SK-N-SH treated with all-trans-retinoic acid at 6 μM for 48 hours (cell line): Measurements from ENCODE around the gene RBFA.

Experiments used
- ATAC-seq: fragments of 200-7000 bp; cut with Tn5 transposase; 3 replicates; pipeline ENCODE4 v1.9.1; 2020; ENCODE audit warnings: mild to moderate bottlenecking, moderate library complexity
- ARNTL ChIP-seq: fragments of 450-650 bp; formaldehyde crosslinking; IDR thresholded peaks from 2 replicates; pipeline ENCODE4 v1.5.0; 2020; ENCODE audit warnings: low read depth, mild to moderate bottlenecking, moderate library complexity, borderline replicate concordance
- BACH2 ChIP-seq: fragments of 250-450 bp; sonication (Bioruptor Pico); IDR thresholded peaks from 2 replicates; pipeline ENCODE4 v1.9.0; 2021; ENCODE audit warnings: mild to moderate bottlenecking, borderline replicate concordance
- CREB5 ChIP-seq: fragments of 250-450 bp; sonication (Bioruptor Pico); IDR thresholded peaks from 2 replicates; pipeline ENCODE4 v1.5.1; 2020; ENCODE audit warnings: low read depth, mild to moderate bottlenecking, moderate library complexity
- CSDC2 ChIP-seq: fragments of 250-450 bp; sonication (Bioruptor Pico); IDR thresholded peaks from 2 replicates; pipeline ENCODE4 v1.5.0; 2020; ENCODE audit warnings: mild to moderate bottlenecking, moderate library complexity
- CSRNP3 ChIP-seq: fragments of 250-450 bp; sonication (Bioruptor Pico); IDR thresholded peaks from 2 replicates; pipeline ENCODE4 v1.5.1; 2021; ENCODE audit warnings: mild to moderate bottlenecking, moderate library complexity
- ESRRG ChIP-seq: fragments of 250-450 bp; sonication (Bioruptor Pico); IDR thresholded peaks from 2 replicates; pipeline ENCODE4 v1.6.1; 2021; ENCODE audit warnings: mild to moderate bottlenecking
- GLIS3 ChIP-seq: fragments of 250-450 bp; sonication (Bioruptor Pico); IDR thresholded peaks from 2 replicates; pipeline ENCODE4 v1.5.0; 2020; ENCODE audit warnings: mild to moderate bottlenecking, moderate library complexity
- ISL1 ChIP-seq: fragments of 250-450 bp; sonication (Bioruptor Pico); IDR thresholded peaks from 2 replicates; pipeline ENCODE4 v2.1.2; 2022; ENCODE audit warnings: mild to moderate bottlenecking, moderate library complexity
- OSR1 ChIP-seq: fragments of 250-450 bp; sonication (Bioruptor Pico); IDR thresholded peaks from 2 replicates; pipeline ENCODE4 v1.8.0; 2022; ENCODE audit warnings: moderate library complexity, mild to moderate bottlenecking, inconsistent platforms
- PATZ1 ChIP-seq: fragments of 250-450 bp; sonication (Bioruptor Pico); IDR thresholded peaks from 2 replicates; pipeline ENCODE4 v1.8.0; 2020; ENCODE audit warnings: mild to moderate bottlenecking, moderate library complexity, borderline replicate concordance
- POU6F1 ChIP-seq: fragments of 250-450 bp; sonication (Bioruptor Pico); IDR thresholded peaks from 2 replicates; pipeline ENCODE4 v1.8.0; 2021; ENCODE audit warnings: low read depth, mild to moderate bottlenecking, moderate library complexity, borderline replicate concordance
- PPARA ChIP-seq: fragments of 250-450 bp; sonication (Bioruptor Pico); IDR thresholded peaks from 2 replicates; pipeline ENCODE4 v1.5.0; 2020; ENCODE audit warnings: mild to moderate bottlenecking, borderline replicate concordance
- RARB ChIP-seq: fragments of 250-450 bp; sonication (Bioruptor Pico); IDR thresholded peaks from 2 replicates; pipeline ENCODE4 v1.8.0; 2021; ENCODE audit warnings: mild to moderate bottlenecking, moderate library complexity
- SNAI2 ChIP-seq: fragments of 250-450 bp; sonication (Bioruptor Pico); IDR thresholded peaks from 2 replicates; pipeline ENCODE4 v1.5.0; 2020; ENCODE audit warnings: mild to moderate bottlenecking, moderate library complexity
- TCF4 ChIP-seq: fragments of 250-450 bp; sonication (Bioruptor Pico); IDR thresholded peaks from 2 replicates; pipeline ENCODE4 v1.8.0; 2021; ENCODE audit warnings: mild to moderate bottlenecking, moderate library complexity, borderline replicate concordance
- TSHZ2 ChIP-seq: fragments of 250-450 bp; sonication (Bioruptor Pico); IDR thresholded peaks from 2 replicates; pipeline ENCODE4 v1.5.0; 2020; ENCODE audit warnings: mild to moderate bottlenecking, moderate library complexity
- ZC3H10 ChIP-seq: fragments of 250-450 bp; sonication (Bioruptor Pico); IDR thresholded peaks from 2 replicates; pipeline ENCODE4 v1.5.1; 2021; ENCODE audit warnings: mild to moderate bottlenecking, moderate library complexity
- ZFP3 ChIP-seq: fragments of 250-450 bp; sonication (Bioruptor Pico); IDR thresholded peaks from 2 replicates; pipeline ENCODE4 v1.5.0; 2020; ENCODE audit warnings: mild to moderate bottlenecking, moderate library complexity
- ZFP30 ChIP-seq: fragments of 450-650 bp; formaldehyde crosslinking; IDR thresholded peaks from 2 replicates; pipeline ENCODE4 v1.5.0; 2022; ENCODE audit warnings: mild to moderate bottlenecking, moderate library complexity
- ZNF565 ChIP-seq: fragments of 450-650 bp; formaldehyde crosslinking; conservative IDR thresholded peaks from 2 replicates; pipeline ENCODE4 v1.5.0; 2020; ENCODE audit warnings: low read depth, mild to moderate bottlenecking, moderate library complexity
- ZNF8 ChIP-seq: fragments of 450-650 bp; formaldehyde crosslinking; IDR thresholded peaks from 2 replicates; pipeline ENCODE4 v1.5.0; 2020; ENCODE audit warnings: mild to moderate bottlenecking, moderate library complexity

Gene RBFA

GRCh38 chr18:80068571-80069272, 34.5 kb downstream of the RBFA start (continued):
- TF ChIP-seq TSHZ2 (CRISPR knock-in tag) (no peak), OSR1 (CRISPR knock-in tag) (no peak), ARNTL (CRISPR knock-in tag) (no peak), ZFP30 (CRISPR knock-in tag) (no peak)

- no peak for ATAC-seq
- no peak for TF ChIP-seq ZC3H10 (CRISPR knock-in tag)
- TF ChIP-seq ZFP3 (CRISPR knock-in tag) = no peak
- TF ChIP-seq PATZ1 (CRISPR knock-in tag) = no peak
- no peak for TF ChIP-seq OSR1 (CRISPR knock-in tag)
- no peak for TF ChIP-seq POU6F1 (CRISPR knock-in tag)
- no peak for TF ChIP-seq BACH2 (CRISPR knock-in tag)
- TF ChIP-seq CREB5 (CRISPR knock-in tag) = no peak
- no peak for TF ChIP-seq GLIS3 (CRISPR knock-in tag)
- TF ChIP-seq TCF4 (CRISPR knock-in tag) = no peak
- no peak for TF ChIP-seq ESRRG (CRISPR knock-in tag)
- TF ChIP-seq RARB (CRISPR knock-in tag) = no peak
- TF ChIP-seq CSRNP3 (CRISPR knock-in tag) = no peak
- TF ChIP-seq ISL1 = no peak
- no peak for TF ChIP-seq ZNF8 (CRISPR knock-in tag)
- no peak for TF ChIP-seq ARNTL (CRISPR knock-in tag)
- TF ChIP-seq ZNF565 (CRISPR knock-in tag) = no peak
- TF ChIP-seq CSDC2 (CRISPR knock-in tag) = no peak
- no peak for TF ChIP-seq PPARA (CRISPR knock-in tag)
Observed at GRCh38 chr18:80070825-80071224, 36.6 kb downstream of the RBFA start.

GRCh38 chr18:80074183-80074582, 39.9 kb downstream of the RBFA start:
- no peak for ATAC-seq
- TF ChIP-seq RARB (CRISPR knock-in tag) = no peak
- no peak for TF ChIP-seq ZFP3 (CRISPR knock-in tag)
- TF ChIP-seq ARNTL (CRISPR knock-in tag) = no peak
- TF ChIP-seq OSR1 (CRISPR knock-in tag) = no peak
- TF ChIP-seq PPARA (CRISPR knock-in tag) = no peak
- no peak for TF ChIP-seq SNAI2 (CRISPR knock-in tag)
- TF ChIP-seq ZNF8 (CRISPR knock-in tag) = no peak
- TF ChIP-seq ZFP30 (CRISPR knock-in tag) = no peak
- TF ChIP-seq BACH2 (CRISPR knock-in tag) = no peak
- no peak for TF ChIP-seq PATZ1 (CRISPR knock-in tag)
- TF ChIP-seq ESRRG (CRISPR knock-in tag) = no peak
- TF ChIP-seq TSHZ2 (CRISPR knock-in tag) = no peak
